ENCODE data around the gene TFDP2.
"Not testable (repeated sequence)": the region's sequence is repeated elsewhere in the genome, so short reads cannot be mapped to it uniquely, and the experiment has no call there.

The TFDP2 gene

DNA sequence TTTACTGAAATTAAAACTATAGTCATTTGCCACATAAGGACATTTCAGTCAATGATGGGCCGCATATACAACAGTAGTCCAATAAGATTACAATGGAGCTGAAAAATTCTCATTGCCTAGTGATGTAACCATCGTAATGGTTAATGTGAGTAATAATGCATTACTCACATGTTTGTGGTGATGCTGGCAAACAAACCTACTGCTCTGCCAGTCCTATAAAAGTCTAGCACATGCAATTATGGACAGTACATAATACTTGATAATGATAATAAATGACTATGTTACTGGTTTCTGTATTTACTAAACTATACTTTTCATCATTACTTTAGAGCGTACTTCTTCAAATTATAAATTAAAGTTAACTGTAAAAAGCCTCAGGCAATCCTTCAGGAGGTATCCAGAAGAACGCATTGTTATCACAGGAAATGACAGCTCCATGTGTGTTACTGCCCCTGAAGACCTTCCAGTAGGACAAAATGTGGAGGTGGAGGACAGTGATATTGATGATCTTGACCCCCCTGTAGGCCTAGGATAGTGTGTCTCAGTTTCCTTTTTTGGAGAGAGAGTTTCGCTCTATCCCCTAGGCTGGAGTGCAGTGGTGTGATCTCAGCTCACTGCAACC is 170.2 kb downstream of the TFDP2 start (continued):
- TF ChIP-seq, protein P1, sequence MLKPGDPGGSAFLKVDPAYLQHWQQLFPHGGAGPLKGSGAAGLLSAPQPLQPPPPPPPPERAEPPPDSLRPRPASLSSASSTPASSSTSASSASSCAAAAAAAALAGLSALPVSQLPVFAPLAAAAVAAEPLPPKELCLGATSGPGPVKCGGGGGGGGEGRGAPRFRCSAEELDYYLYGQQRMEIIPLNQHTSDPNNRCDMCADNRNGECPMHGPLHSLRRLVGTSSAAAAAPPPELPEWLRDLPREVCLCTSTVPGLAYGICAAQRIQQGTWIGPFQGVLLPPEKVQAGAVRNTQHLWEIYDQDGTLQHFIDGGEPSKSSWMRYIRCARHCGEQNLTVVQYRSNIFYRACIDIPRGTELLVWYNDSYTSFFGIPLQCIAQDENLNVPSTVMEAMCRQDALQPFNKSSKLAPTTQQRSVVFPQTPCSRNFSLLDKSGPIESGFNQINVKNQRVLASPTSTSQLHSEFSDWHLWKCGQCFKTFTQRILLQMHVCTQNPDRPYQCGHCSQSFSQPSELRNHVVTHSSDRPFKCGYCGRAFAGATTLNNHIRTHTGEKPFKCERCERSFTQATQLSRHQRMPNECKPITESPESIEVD (tag by site-specific recombination; IDR thresholded peaks at IDR 0.05) = 0 out of 2 replicates have a peak, but pooled peaks have one; percentile 17

- H3K4me3 ChIP-seq (ENCODE audit: low read depth, low read length); CTCF ChIA-PET; H3K27ac ChIP-seq (ENCODE audit: extremely low read depth, low read depth, low read length); H3K4me1 ChIP-seq (ENCODE audit: control insufficient read depth, insufficient read depth, low read length); H3K36me3 ChIP-seq (ENCODE audit: control insufficient read depth in 2 of 2, insufficient read depth in 1 of 2, low read length in 2 of 2); H3K9me3 ChIP-seq (ENCODE audit: control insufficient read depth, insufficient read depth, low read depth, low read length); POLR2A ChIA-PET: not testable (repeated sequence)
Observed at GRCh38 chr3:141974777-141975176, 174.6 kb downstream of the TFDP2 start.

- TF ChIP-seq ZNF785 (tag by site-specific recombination; IDR thresholded peaks at IDR 0.05) (no peak), ZNF341 (tag by site-specific recombination; IDR thresholded peaks at IDR 0.05; ENCODE audit: low read depth) (no peak), KLF1 (tag by site-specific recombination; IDR thresholded peaks at IDR 0.05) (0 out of 2 replicates have a peak, but pooled peaks have one; percentile 28)
- H3K36me3 ChIP-seq (ENCODE audit: control insufficient read depth in 2 of 2, insufficient read depth in 1 of 2, low read length in 2 of 2) = peaks cover 0 to 2% of the 10 kb centered on the region in 2 experiments; a peak in 2 of 3 replicates
- H3K4me3 ChIP-seq (ENCODE audit: low read depth, low read length) = no peak overlapping the region
- H3K9me3 ChIP-seq (ENCODE audit: control insufficient read depth, insufficient read depth, low read depth, low read length) = no peaks in the 10 kb centered on the region
- CTCF ChIA-PET = interaction anchor here (1.9 kb wide), 1 partner anchor 10 kb away, joined by 7 read pairs; no protein-coding TSS in a partner anchor
- H3K4me1 ChIP-seq (ENCODE audit: control insufficient read depth, insufficient read depth, low read length) = no peaks in the 10 kb centered on the region
- POLR2A ChIA-PET = no interaction called here
- no peak overlapping the region for H3K27ac ChIP-seq (ENCODE audit: extremely low read depth, low read depth, low read length)
Observed at GRCh38 chr3:141972399-141972798, 176.9 kb downstream of the TFDP2 start.

DNA sequence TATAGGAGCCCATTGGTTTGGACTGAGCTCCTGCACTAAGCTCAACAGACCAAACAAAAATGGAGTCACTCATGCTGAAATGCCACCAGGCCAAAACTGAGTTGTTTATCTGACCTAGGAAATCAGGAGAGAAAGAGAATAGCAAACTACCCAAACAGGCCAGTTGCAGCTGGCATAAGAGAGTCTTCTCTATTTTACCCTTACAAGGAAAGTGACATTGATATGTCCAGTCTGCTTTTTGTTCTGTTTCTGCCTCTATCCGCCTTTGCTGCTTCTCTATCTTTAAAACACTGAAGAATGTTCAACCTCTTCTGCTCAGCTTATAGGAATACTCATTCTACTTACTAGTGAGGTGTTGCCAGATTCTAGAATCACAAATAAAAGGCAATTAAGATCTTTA is 177.8 kb downstream of the TFDP2 start:
- H3K27ac ChIP-seq (ENCODE audit: extremely low read depth, low read depth, low read length) = no peak overlapping the region
- H3K4me1 ChIP-seq (ENCODE audit: control insufficient read depth, insufficient read depth, low read length) = no peaks in the 10 kb centered on the region
- no peak overlapping the region for H3K4me3 ChIP-seq (ENCODE audit: low read depth, low read length)
- peaks cover 0 to 2% of the 10 kb centered on the region in 2 experiments; a peak in 2 of 3 replicates for H3K36me3 ChIP-seq (ENCODE audit: control insufficient read depth in 2 of 2, insufficient read depth in 1 of 2, low read length in 2 of 2)
- CTCF ChIA-PET = interaction anchor here (1.9 kb wide), 1 partner anchor 9 kb away, joined by 7 read pairs; no protein-coding TSS in a partner anchor
- POLR2A ChIA-PET = no interaction called here
- no peaks in the 10 kb centered on the region for H3K9me3 ChIP-seq (ENCODE audit: control insufficient read depth, insufficient read depth, low read depth, low read length)
- TF ChIP-seq BCL11B (tag by site-specific recombination; IDR thresholded peaks at IDR 0.05; ENCODE audit: low read depth) = no peak
- TF ChIP-seq AEBP2 (tag by site-specific recombination; IDR thresholded peaks at IDR 0.05; ENCODE audit: borderline replicate concordance) = no peak
- no peak for TF ChIP-seq REPIN1 (tag by site-specific recombination; IDR thresholded peaks at IDR 0.05; ENCODE audit: low read depth)
- TF ChIP-seq ZBTB20 (tag by site-specific recombination; IDR thresholded peaks at IDR 0.05) = no peak
- no peak for TF ChIP-seq ZNF776 (tag by site-specific recombination; IDR thresholded peaks at IDR 0.05; ENCODE audit: borderline replicate concordance)
- TF ChIP-seq SCRT2 (tag by site-specific recombination; IDR thresholded peaks at IDR 0.05) = no peak
- no peak for TF ChIP-seq PRDM2 (tag by site-specific recombination; IDR thresholded peaks at IDR 0.05; ENCODE audit: borderline replicate concordance)
- TF ChIP-seq ZNF426 (tag by site-specific recombination; IDR thresholded peaks at IDR 0.05) = no peak
- TF ChIP-seq KLF10 (tag by site-specific recombination; IDR thresholded peaks at IDR 0.05) = no peak
- TF ChIP-seq ZNF202 (tag by site-specific recombination; IDR thresholded peaks at IDR 0.05; ENCODE audit: borderline replicate concordance) = no peak
- TF ChIP-seq HOXA7 (CRISPR knock-in tag; IDR thresholded peaks at IDR 0.05; ENCODE audit: borderline replicate concordance) = no peak
- TF ChIP-seq ZBTB8A (tag by site-specific recombination; IDR thresholded peaks at IDR 0.05) = no peak
